Smooth muscle cell (in vitro differentiated cells): ENCODE measurements around the gene ANO9. TPM values are rescaled to one million over a fixed set of nuclear protein-coding genes. Genes with fewer than 3 reads are reported as not detected.
A peak's percentile ranks its signal among the peaks of the same experiment; 100 is the strongest.

ENCODE experiments used
- DNase-seq: peaks from one replicate; lab custom pipeline; 2025; ENCODE audit not compliant: unreplicated experiment; lab: John Stamatoyannopoulos, UW
- H2AFZ ChIP-seq: fragments of 200-600 bp; sonication (generic); 2 replicates; pipeline ENCODE4 v1.6.0; 2016; ENCODE audit warnings: antibody characterized with exemption, low read depth, mild to moderate bottlenecking
- H3F3A ChIP-seq: fragments of 200-600 bp; sonication (generic); 2 replicates; pipeline ENCODE4 v1.6.0; 2017; ENCODE audit warnings: antibody characterized with exemption, low read depth
- H3K27ac ChIP-seq: fragments of 200-600 bp; sonication (generic); 2 replicates; pipeline ENCODE4 v1.5.1; 2016; ENCODE audit warnings: low read depth, mild to moderate bottlenecking
- H3K27me3 ChIP-seq: fragments of 200-600 bp; sonication (generic); 2 replicates; pipeline ENCODE4 v1.6.1; 2016; ENCODE audit warnings: low read depth, mild to moderate bottlenecking
- H3K36me3 ChIP-seq: fragments of 200-600 bp; sonication (generic); 2 replicates; pipeline ENCODE4 v1.5.1; 2016; ENCODE audit warnings: low read depth
- H3K4me1 ChIP-seq: fragments of 200-600 bp; sonication (generic); 2 replicates; pipeline ENCODE4 v1.5.1; 2016; ENCODE audit warnings: low read depth
- H3K4me2 ChIP-seq: fragments of 200-600 bp; sonication (generic); 2 replicates; pipeline ENCODE4 v1.6.0; 2016; ENCODE audit warnings: mild to moderate bottlenecking
- H3K4me3 ChIP-seq: fragments of 200-600 bp; sonication (generic); 2 replicates; pipeline ENCODE4 v1.5.1; 2016; ENCODE audit warnings: mild to moderate bottlenecking
- H3K79me2 ChIP-seq: fragments of 200-600 bp; sonication (generic); 2 replicates; pipeline ENCODE4 v1.6.0; 2016; ENCODE audit warnings: low read depth, mild to moderate bottlenecking
- H3K9ac ChIP-seq: fragments of 200-600 bp; sonication (generic); 2 replicates; pipeline ENCODE4 v1.6.0; 2016; ENCODE audit warnings: low read depth
- H3K9me3 ChIP-seq: fragments of 200-600 bp; sonication (generic); replicated peaks from 2 replicates; pipeline ENCODE4 v1.5.1; 2016; ENCODE audit warnings: low read depth
- H4K20me1 ChIP-seq: fragments of 200-600 bp; sonication (generic); 2 replicates; pipeline ENCODE4 v1.6.0; 2016; ENCODE audit warnings: low read depth
- CTCF ChIP-seq: fragments of 200-600 bp; sonication (generic); IDR thresholded peaks from 2 replicates; pipeline ENCODE4 v1.5.1; 2017; ENCODE audit warnings: borderline replicate concordance, mild to moderate bottlenecking, antibody characterized with exemption; ENCODE audit not compliant: insufficient read depth, poor library complexity, severe bottlenecking
- WGBS: methylation state at CpG from one replicate; pipeline ENCODE4 v1.1.7; 2016; ENCODE audit warnings: low lambda C conversion rate; 5-methylcytosine and 5-hydroxymethylcytosine counted together
- polyA plus RNA-seq: library from polyadenylated mRNA; unstranded; fragments of >200 nt; fragmentation: Nextera tagmentation; extraction: Ambion mirVana; gene quantifications from 2 replicates; pipeline ENCODE4 v1.2.1, GENCODE V29; 2016
- total RNA-seq: library from RNA; depleted of rRNA; stranded (reverse); fragments of >200 nt; gene quantifications from 2 replicates; pipeline ENCODE4 v1.2.3, GENCODE V29; 2014

The ANO9 gene
- total and polyA plus RNA-seq, 2 experiments from 2014 or later = 0.67 to 1.5 TPM

GRCh38 chr11:371051-371450, 70.8 kb downstream of the ANO9 start:
- H3K27me3 ChIP-seq = no peaks in the 10 kb centered on the region

GRCh38 chr11:370070-370941, 71.5 kb downstream of the ANO9 start:
- H2AFZ ChIP-seq = no peak overlapping the region
- H4K20me1 ChIP-seq = peaks cover 21% of the 10 kb centered on the region
- H3K4me1 ChIP-seq = peaks cover 7% of the 10 kb centered on the region
- H3F3A ChIP-seq = no peaks in the 10 kb centered on the region
- no peaks in the 10 kb centered on the region for H3K27me3 ChIP-seq
- H3K9ac ChIP-seq = peak overlapping the region; percentile 39
- TF ChIP-seq CTCF = no peak
- H3K4me3 ChIP-seq = peak overlapping the region; percentile 52
- H3K4me2 ChIP-seq = peak overlapping the region; percentile 92
- H3K79me2 ChIP-seq = no peaks in the 10 kb centered on the region
- no peaks in the 10 kb centered on the region for H3K9me3 ChIP-seq
- 28% methylated on average over 30 of the region's 42 CpGs for WGBS
- DNase-seq = no peak
- no peak overlapping the region for H3K27ac ChIP-seq
- H3K36me3 ChIP-seq = no peaks in the 10 kb centered on the region

More at GRCh38 chr11:371051-371450, 70.8 kb downstream of the ANO9 start:
- no peak for DNase-seq
- no peak for TF ChIP-seq CTCF
- Histone ChIP-seq H3K79me2 (no peaks in the 10 kb centered on the region), H3K27ac (no peak overlapping the region), H3K4me2 (peak overlapping the region; percentile 92), H3F3A (no peaks in the 10 kb centered on the region), H4K20me1 (peaks cover 21% of the 10 kb centered on the region), H3K36me3 (no peaks in the 10 kb centered on the region), H2AFZ (no peak overlapping the region), H3K9ac (no peak overlapping the region), H3K9me3 (no peaks in the 10 kb centered on the region), H3K4me3 (no peak overlapping the region), H3K4me1 (peaks cover 7% of the 10 kb centered on the region)
- 88% methylated on average over 3 of the region's 5 CpGs for WGBS

- Histone ChIP-seq H4K20me1 (peaks cover 21% of the 10 kb centered on the region), H3K4me2 (peak within 1 kb of the TSS; percentile 92), H3K9me3 (no peaks in the 10 kb centered on the region), H3K27ac (no peak within 1 kb of the TSS), H3K4me3 (peak within 1 kb of the TSS; percentile 52), H3K9ac (peak within 1 kb of the TSS; percentile 39), H3K27me3 (no peaks in the 10 kb centered on the region), H3K36me3 (no peaks in the 10 kb centered on the region), H3K79me2 (no peaks in the 10 kb centered on the region), H2AFZ (peak within 1 kb of the TSS; percentile 71), H3F3A (no peaks in the 10 kb centered on the region), H3K4me1 (peaks cover 7% of the 10 kb centered on the region)
- WGBS = 0% methylated on average over 9 of the region's 118 CpGs
- no peak for DNase-seq
- TF ChIP-seq CTCF = no peak
Measured at GRCh38 chr11:369336-370018, 72.3 kb downstream of the ANO9 start, which contains the start of gene B4GALNT4. TSS of gene B4GALNT4 (plus strand) at chr11:369499. CDS start at chr11:369804, 305 bp downstream.
